Heart right ventricle (tissue), 16 donors: Measurements from ENCODE around the gene NR3C1. TPM values are rescaled to one million over a fixed set of nuclear protein-coding genes. Genes with fewer than 3 reads are reported as not detected.
A peak's percentile ranks its signal among the peaks of the same experiment; 100 is the strongest.

Experiments used
- ATAC-seq, 8 donors: fragments of 200-7000 bp; cut with Tn5 transposase; one replicate each; pipeline ENCODE4 v1.9.1; 2020; ENCODE audit warnings: mild to moderate bottlenecking in 8 of 8, moderate library complexity in 8 of 8, moderate number of reproducible peaks in 1 of 8
- DNase-seq, 2 donors: peaks; one replicate each; pipeline ENCODE4 v3.0.0-alpha.2; 2020
- H3K27ac ChIP-seq, 10 donors: fragments of 200-600 bp; sonication (generic) in 2 of 10; one replicate each; pipeline versions ENCODE4 v1.5.0 to v1.8.0; 2020 to 2022; ENCODE audit warnings: mild to moderate bottlenecking in 3 of 10
- H3K27me3 ChIP-seq, 7 donors: fragments of 200-600 bp; one replicate each; pipeline ENCODE4 v1.8.0; 2021 to 2022; ENCODE audit warnings: mild to moderate bottlenecking in 2 of 7
- H3K36me3 ChIP-seq, 9 donors: fragments of 200-600 bp; sonication (generic) in 1 of 9; one replicate each; pipeline versions ENCODE4 v1.5.0 to v1.8.0; 2020 to 2022; ENCODE audit warnings: mild to moderate bottlenecking in 2 of 9
- H3K4me1 ChIP-seq, 9 donors: fragments of 200-600 bp; sonication (generic) in 1 of 9; one replicate each; pipeline versions ENCODE4 v1.5.0 to v1.8.0; 2020 to 2022; ENCODE audit warnings: mild to moderate bottlenecking in 4 of 9
- H3K4me3 ChIP-seq, 10 donors: fragments of 200-600 bp; sonication (generic) in 2 of 10; one replicate each; pipeline versions ENCODE4 v1.5.0 to v1.8.0; 2020 to 2022; ENCODE audit warnings: mild to moderate bottlenecking in 7 of 10, moderate library complexity in 2 of 10
- H3K9me3 ChIP-seq, 11 donors: fragments of 200-600 bp in 10 of 11; sonication (generic) in 2 of 11; one replicate each; pipeline versions ENCODE4 v1.5.0 to v1.8.0; 2013 to 2022; ENCODE audit warnings: mild to moderate bottlenecking in 2 of 11, control low read depth in 1 of 11, moderate library complexity in 1 of 11
- WGBS, 2 donors: extraction: QIAGEN DNeasy Blood & Tissue Kit; methylation state at CpG; one replicate each; pipeline ENCODE4 v1.1.7; 2013; ENCODE audit warnings: inconsistent platforms in 1 of 2; 5-methylcytosine and 5-hydroxymethylcytosine counted together
- intact Hi-C, 10 donors: fragments of 100-400 bp; cut with DNase I; formaldehyde crosslinking; loops; one replicate each; pipeline versions ENCODE4 v1.11.1 to v1.14.2; 2022
- polyA plus RNA-seq, 2 donors: library from polyadenylated mRNA; stranded (reverse); fragments of 200-250 nt; gene quantifications; one replicate each; pipeline ENCODE4 v1.2.3, GENCODE V29; 2013
- total RNA-seq, 10 donors: library from RNA; stranded (reverse); fragmentation: NEBNext Ultra II Directional in 3 of 10; extraction: Animal tissue kit (Norgen Biotek cat#: 25700) in 3 of 10; gene quantifications; one replicate each; pipeline versions ENCODE4 v1.2.1 to v1.2.4, GENCODE V29; 2021 to 2023
- TF ChIP-seq, protein P1 (sequence below), 9 donors: fragments of 200-600 bp; sonication (generic) in 2 of 9; IDR thresholded peaks; one replicate each; pipeline versions ENCODE4 v1.5.0 to v1.8.0; 2021 to 2022; ENCODE audit warnings: antibody characterized with exemption in 9 of 9, mild to moderate bottlenecking in 5 of 9, moderate library complexity in 1 of 9
- donor health status: Arrhythmogenic right ventricular cardiomyopathy.
- donor health status: ischemic (EF 13 %, LVEDD 7.1; RV severe dilation, severe dysfunction).
- donor health status: healthy with polysubstance abuse.
- donor health status: DM: no; HTN: yes; CAD: no.
- donor health status: DM: no; HTN: no; CAD: no.
- donor health status: ischemic (EF 25% LVEDD 6.9; RV normal size, moderate dysfunction).
- donor health status: ischemic (EF 25% LVEDD 5.7; RV mildly dilated, moderate dysfunction).
- donor health status: healthy.
- donor health status: DM: yes; HTN: yes; CAD: no.
- donor health status: Ischemic cardiomyopathy.
- donor health status: ischemic (EF 35%, LVEDD 5.7; RV mildly dilated, moderate dysfunction).
- donor health status: nonischemic (EF 11% LVEDD 7.7; RV severe dilation, severe dysfunction).
- donor health status: DM: yes; HTN: yes; CAD: no.
- donor health status: PGD.
- donor health status: ischemic (EF 29% LVEDD 5.4; RV normal size, mild dysfunction).
- donor health status: nonischemic (EF 23%, LVEDD 6.1; RV moderate dilation, normal function).

The NR3C1 gene
- total and polyA plus RNA-seq, 12 donors, result 11.0 to 62.3 (median 44.6) TPM

- H3K36me3 ChIP-seq, result peaks cover 0 to 89% (median 38%) of the 10 kb centered on the region in 9 donors
- no peak overlapping the region for H3K27ac ChIP-seq
- H3K4me3 ChIP-seq, result no peak overlapping the region
- H3K4me1 ChIP-seq, result peaks cover 0 to 13% (median 0%) of the 10 kb centered on the region in 9 donors
- intact Hi-C loops, result loop anchor here in 1 of 10 donors (10.0 kb wide), 1 partner anchor 535 kb away; no protein-coding TSS in a partner anchor
- H3K9me3 ChIP-seq, result no peaks in the 10 kb centered on the region
- TF ChIP-seq, protein P1, sequence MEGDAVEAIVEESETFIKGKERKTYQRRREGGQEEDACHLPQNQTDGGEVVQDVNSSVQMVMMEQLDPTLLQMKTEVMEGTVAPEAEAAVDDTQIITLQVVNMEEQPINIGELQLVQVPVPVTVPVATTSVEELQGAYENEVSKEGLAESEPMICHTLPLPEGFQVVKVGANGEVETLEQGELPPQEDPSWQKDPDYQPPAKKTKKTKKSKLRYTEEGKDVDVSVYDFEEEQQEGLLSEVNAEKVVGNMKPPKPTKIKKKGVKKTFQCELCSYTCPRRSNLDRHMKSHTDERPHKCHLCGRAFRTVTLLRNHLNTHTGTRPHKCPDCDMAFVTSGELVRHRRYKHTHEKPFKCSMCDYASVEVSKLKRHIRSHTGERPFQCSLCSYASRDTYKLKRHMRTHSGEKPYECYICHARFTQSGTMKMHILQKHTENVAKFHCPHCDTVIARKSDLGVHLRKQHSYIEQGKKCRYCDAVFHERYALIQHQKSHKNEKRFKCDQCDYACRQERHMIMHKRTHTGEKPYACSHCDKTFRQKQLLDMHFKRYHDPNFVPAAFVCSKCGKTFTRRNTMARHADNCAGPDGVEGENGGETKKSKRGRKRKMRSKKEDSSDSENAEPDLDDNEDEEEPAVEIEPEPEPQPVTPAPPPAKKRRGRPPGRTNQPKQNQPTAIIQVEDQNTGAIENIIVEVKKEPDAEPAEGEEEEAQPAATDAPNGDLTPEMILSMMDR (IDR thresholded peaks at IDR 0.05), result no peak
- DNase-seq (no peak), ATAC-seq (no peak)
- no peaks in the 10 kb centered on the region for H3K27me3 ChIP-seq
- WGBS, 2 donors, result 65 to 80% methylated on average over 2 of the region's 2 CpGs
These were observed 113.4 kb downstream of the NR3C1 start for GRCh38 chr5:143290125-143290524.

DNA sequence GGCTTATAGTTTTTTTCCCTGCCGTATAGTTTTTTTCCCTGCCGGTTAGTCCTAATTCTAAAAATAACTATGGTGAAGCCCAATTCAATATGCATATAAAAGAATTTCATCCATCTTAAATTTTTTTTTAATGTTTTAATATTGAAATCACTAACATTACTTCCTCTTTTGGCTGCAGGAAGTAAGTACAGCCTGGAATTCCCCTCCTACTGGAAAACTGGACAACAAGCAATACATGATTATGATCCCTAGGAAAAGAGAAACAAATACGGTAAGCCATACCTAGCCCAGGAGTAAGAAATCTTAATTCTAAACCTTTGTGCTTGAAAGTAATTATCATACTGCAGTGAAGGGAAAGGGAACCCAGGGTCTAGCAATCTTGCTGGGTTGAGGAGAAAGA, 119.0 kb downstream of the NR3C1 start:
- intact Hi-C loops, result loop anchor here in 1 of 10 donors (10.0 kb wide), 1 partner anchor 170 kb away; no protein-coding TSS in a partner anchor
- H3K36me3 ChIP-seq, result peaks cover 0 to 80% (median 15%) of the 10 kb centered on the region in 9 donors
- ATAC-seq (no peak), DNase-seq (no peak)
- peak overlapping the region in 1 of 10 donors; percentile 22 for H3K27ac ChIP-seq
- TF ChIP-seq, protein P1 (IDR thresholded peaks at IDR 0.05), result no peak
- H3K27me3 ChIP-seq, result no peaks in the 10 kb centered on the region
- peaks cover 0 to 20% (median 0%) of the 10 kb centered on the region in 9 donors for H3K4me1 ChIP-seq
- no peak overlapping the region for H3K4me3 ChIP-seq
- peaks cover 0 to 11% (median 6%) of the 10 kb centered on the region in 11 donors for H3K9me3 ChIP-seq
- 75 to 86% methylated on average over 3 of the region's 3 CpGs for WGBS, 2 donors

DNA sequence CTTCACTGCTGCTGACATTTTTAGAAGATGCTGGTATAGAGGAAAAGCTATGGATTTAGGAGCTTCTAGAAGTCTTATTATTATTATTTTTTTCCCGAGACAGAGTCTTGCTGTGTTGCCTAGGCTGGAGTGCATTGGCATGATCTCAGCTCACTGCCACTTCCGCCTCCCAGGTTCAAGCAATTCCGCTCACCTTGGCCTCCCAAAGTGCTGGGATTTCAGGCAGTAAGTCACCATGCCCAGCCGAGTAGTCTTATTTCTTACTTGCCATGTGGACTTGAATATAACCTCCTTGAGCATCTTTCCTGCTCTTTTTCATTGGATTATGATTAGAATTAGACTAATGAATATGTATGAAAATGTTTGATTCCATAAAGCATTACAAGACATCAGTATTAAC, 119.5 kb downstream of the NR3C1 start:
- H3K9me3 ChIP-seq, result peaks cover 0 to 11% (median 6%) of the 10 kb centered on the region in 11 donors
- H3K4me1 ChIP-seq, result peaks cover 0 to 20% (median 0%) of the 10 kb centered on the region in 9 donors
- peaks cover 0 to 80% (median 15%) of the 10 kb centered on the region in 9 donors for H3K36me3 ChIP-seq
- H3K27ac ChIP-seq, result no peak overlapping the region
- ATAC-seq, result no peak
- TF ChIP-seq, protein P1 (IDR thresholded peaks at IDR 0.05), result no peak
- H3K4me3 ChIP-seq, result no peak overlapping the region
- DNase-seq, result no peak
- H3K27me3 ChIP-seq, result no peaks in the 10 kb centered on the region
- intact Hi-C loops, result loop anchor here in 1 of 10 donors (10.0 kb wide), 1 partner anchor 169 kb away; no protein-coding TSS in a partner anchor
- WGBS, 2 donors, result 98 to 99% methylated on average over 4 of the region's 4 CpGs

DNA sequence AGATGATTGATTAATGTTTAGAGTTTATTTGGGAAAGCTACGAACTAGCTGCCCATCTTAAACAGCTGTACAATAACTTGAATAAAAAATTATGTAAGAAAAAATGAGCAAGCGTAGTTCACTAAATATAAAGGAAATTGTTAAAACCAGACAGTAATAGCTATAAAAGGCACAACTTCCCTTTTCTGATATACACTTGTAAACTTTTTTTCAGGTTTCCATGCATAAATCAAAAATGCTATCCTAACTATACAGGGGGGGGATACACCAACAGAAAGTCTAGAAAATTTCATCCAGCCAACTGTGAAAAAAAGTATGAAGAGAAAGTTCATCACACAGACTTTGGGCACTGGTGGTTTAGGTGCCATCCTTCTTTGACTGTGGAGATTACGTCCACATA, 122.3 kb downstream of the NR3C1 start:
- intact Hi-C loops, result loop anchor here in 1 of 10 donors (10.0 kb wide), 1 partner anchor 166 kb away; no protein-coding TSS in a partner anchor
- no peak overlapping the region for H3K4me3 ChIP-seq
- no peak overlapping the region for H3K27ac ChIP-seq
- no peaks in the 10 kb centered on the region for H3K27me3 ChIP-seq
- peaks cover 0 to 61% (median 15%) of the 10 kb centered on the region in 9 donors for H3K36me3 ChIP-seq
- no peak for DNase-seq
- peaks cover 0 to 11% (median 6%) of the 10 kb centered on the region in 11 donors for H3K9me3 ChIP-seq
- WGBS, 2 donors, result 78 to 87% methylated on average over 3 of the region's 3 CpGs
- TF ChIP-seq, protein P1 (IDR thresholded peaks at IDR 0.05), result no peak
- no peak for ATAC-seq
- H3K4me1 ChIP-seq, result peaks cover 0 to 16% (median 0%) of the 10 kb centered on the region in 9 donors
